ENCODE results near the gene OR4N2.
"Not testable (repeated sequence)": the region's sequence is repeated elsewhere in the genome, so short reads cannot be mapped to it uniquely, and the experiment has no call there.

OR4N2 gene

GRCh38 chr14:19828314-19828713 is 24.7 kb downstream of the OR4N2 start:
- DNase-seq (ENCODE audit: low spot score), result no peak

GRCh38 chr14:19834203-19834848 is 30.8 kb downstream of the OR4N2 start:
- not testable (repeated sequence) for FAIRE-seq; DNase-seq (ENCODE audit: low spot score)

More at GRCh38 chr14:19828314-19828713, 24.7 kb downstream of the OR4N2 start:
- no peak for FAIRE-seq

- DNase-seq (ENCODE audit: low spot score) (no peak), FAIRE-seq (no peak)
Observed at GRCh38 chr14:19838433-19838832, 34.9 kb downstream of the OR4N2 start.

- peak; percentile 64 for DNase-seq (ENCODE audit: low spot score)
- no peak for FAIRE-seq
Observed at GRCh38 chr14:19851365-19851764, 47.8 kb downstream of the OR4N2 start.

- FAIRE-seq; DNase-seq (ENCODE audit: low spot score): not testable (repeated sequence)
Observed at GRCh38 chr14:19866061-19866669, 62.6 kb downstream of the OR4N2 start.

GRCh38 chr14:19873178-19873577 is 69.6 kb downstream of the OR4N2 start:
- no peak for FAIRE-seq
- DNase-seq (ENCODE audit: low spot score), result peak; percentile 54

GRCh38 chr14:19874842-19875241 is 71.3 kb downstream of the OR4N2 start, which contains the start of gene OR4K2:
Gene OR4K2 (plus strand): TSS chr14:19875142. CDS start chr14:19876268, 1,126 bp downstream.
- no peak for FAIRE-seq
- DNase-seq (ENCODE audit: low spot score), result no peak

GRCh38 chr14:19878029-19878642 is 74.6 kb downstream of the OR4N2 start:
- no peak for DNase-seq (ENCODE audit: low spot score)
- no peak for FAIRE-seq

Measured in urothelium cell line (cell line).